ENCODE measurements around the gene RALGPS1.

Gene RALGPS1

GRCh38 chr9:127210851-127211730, 296.5 kb downstream of the RALGPS1 start:
- no peak for DNase-seq

DNA sequence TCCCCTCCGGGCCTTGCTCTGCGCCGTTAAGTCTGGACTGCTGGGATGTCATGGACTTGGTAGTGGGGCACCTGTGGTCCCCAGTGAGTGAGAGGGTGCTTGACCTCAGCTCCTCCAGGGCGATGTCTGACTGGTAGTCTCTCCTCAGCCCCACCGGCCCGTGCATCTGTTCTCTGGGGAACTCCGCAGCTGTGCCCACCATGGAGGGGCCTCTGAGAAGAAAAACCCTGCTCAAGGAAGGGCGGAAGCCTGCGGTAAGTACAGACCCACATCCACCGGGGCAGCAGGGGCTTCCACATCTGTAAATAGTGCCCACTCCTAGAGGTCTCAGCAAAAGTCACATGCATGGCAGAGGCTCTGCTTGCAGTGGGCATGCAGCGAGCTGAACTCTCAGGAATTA, 297.4 kb downstream of the RALGPS1 start:
- no peak for DNase-seq

DNA sequence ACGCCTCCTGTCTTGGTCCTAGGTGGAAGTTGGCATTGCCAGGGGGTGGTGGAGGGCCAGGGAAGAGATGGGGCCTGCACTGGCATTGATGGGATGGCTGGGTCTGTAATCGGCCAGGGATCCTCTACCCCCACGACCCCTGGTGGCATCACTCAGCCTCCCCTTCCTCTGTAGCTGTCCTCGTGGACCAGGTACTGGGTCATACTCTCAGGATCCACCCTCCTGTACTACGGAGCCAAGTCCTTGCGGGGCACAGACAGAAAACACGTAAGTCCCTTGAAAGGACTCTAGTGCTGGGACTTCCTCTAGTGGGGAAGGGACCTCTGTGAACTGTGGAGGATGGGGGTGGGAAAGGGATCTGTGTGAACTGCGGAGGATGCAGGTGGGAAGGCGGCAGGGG, 297.9 kb downstream of the RALGPS1 start:
- no peak for DNase-seq

DNA sequence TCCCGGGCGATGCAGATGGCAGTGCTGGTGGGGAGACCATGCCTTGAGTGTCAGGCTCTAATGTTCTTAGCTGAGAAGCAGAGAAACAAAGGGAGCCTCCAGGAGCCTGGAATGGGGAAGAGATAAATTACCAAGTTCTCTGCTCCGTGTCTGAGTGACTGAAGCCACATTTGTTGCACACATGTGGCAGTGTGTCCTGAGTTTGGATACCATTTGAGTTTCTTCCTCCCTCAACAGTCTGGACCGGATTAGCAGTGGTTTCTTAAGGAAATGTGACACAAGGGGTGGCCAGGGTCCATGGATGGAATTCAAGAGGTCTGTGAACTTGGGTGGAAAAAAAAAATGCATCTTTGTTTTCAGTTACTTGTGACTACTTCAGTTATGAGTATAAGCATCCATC, 299.3 kb downstream of the RALGPS1 start:
- no peak for DNase-seq

- DNase-seq, result peak; percentile 75
Observed at GRCh38 chr9:127214421-127215267, 300.1 kb downstream of the RALGPS1 start.

DNA sequence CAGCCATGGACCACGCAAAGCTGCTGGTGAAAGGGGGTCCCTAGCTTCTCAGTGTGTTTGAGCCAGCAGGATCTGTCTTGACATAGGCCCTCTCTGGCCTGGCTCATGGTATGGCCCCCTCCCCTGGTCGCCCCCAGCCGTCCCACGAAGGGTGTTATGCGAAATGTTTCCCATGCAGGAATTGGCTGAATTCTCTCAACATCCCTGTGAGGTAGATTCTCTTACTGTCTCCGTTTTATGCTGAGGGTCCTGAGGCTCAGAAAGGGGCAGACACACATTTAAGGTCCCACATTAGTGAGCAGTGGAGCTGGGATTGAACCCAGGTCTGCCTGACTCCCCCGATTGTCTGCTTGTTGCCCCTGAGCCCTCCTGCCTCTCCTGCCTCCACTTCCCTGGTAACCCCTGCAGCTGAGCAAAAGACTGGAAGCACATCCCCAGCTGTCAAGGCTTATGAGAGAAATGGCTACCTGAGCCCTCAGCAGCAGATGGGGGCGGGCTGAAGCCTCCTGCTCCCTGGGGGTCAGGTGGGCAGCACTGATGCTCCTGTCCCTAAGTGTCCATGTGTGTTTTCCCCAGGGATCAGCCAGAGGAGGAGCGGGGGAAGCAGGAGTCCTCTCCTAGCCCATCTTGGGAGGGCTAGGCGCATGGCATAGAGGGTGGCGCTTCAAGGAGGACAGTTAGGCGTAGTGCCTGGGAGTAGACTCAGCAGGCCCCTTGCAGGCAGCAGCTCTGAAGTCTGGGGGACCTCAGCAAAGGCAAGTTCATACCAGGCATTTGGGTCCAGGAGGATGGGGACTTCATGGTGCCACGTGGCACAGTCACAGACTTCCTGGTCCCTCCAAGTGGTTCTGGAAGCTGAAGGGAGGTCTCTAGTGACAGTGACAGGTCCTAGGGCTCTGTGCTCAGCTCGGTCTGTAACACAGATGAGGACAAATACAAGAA, 301.0 kb downstream of the RALGPS1 start:
- no peak for DNase-seq

DNA sequence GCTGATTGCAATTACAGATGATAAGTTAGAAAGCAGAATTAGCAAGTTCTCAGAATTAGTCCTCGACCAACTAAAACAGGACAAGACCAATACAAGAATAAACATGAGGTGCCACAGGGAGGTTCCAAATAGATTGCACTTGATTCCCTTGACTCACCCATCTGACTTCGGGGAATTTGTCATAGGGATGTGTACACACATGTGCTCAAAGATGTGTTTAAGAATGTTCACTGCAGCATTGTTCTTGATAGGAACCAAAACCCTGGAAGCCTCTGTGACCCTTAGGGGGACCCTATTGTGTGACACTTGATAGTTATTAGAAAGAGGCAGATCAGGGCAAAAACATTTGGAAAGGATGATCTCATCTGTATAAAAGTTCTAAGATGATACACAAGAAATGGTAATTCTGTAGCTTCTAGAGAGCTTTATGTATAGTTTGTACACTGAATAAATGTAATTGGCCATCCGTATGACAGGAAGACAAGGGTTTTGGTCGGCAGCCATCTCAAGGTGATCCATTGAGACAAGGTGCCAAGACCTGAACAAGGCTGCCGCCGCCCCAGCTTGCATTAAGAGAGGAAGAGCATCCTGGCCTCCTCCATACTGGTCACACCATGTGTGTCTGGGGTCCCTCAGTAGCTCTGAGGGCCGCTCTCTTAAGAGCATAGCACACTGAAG, 301.8 kb downstream of the RALGPS1 start:
- no peak for DNase-seq

- DNase-seq, result no peak
Observed at GRCh38 chr9:127216888-127217217, 302.3 kb downstream of the RALGPS1 start.

- no peak for DNase-seq
Observed at GRCh38 chr9:127218818-127219217, 304.2 kb downstream of the RALGPS1 start.

GRCh38 chr9:127219520-127219919, 304.9 kb downstream of the RALGPS1 start:
- no peak for DNase-seq

GRCh38 chr9:127221695-127222094, 307.1 kb downstream of the RALGPS1 start:
- DNase-seq, result no peak

- DNase-seq, result no peak
Observed at GRCh38 chr9:127222388-127223095, 308.0 kb downstream of the RALGPS1 start.

DNA sequence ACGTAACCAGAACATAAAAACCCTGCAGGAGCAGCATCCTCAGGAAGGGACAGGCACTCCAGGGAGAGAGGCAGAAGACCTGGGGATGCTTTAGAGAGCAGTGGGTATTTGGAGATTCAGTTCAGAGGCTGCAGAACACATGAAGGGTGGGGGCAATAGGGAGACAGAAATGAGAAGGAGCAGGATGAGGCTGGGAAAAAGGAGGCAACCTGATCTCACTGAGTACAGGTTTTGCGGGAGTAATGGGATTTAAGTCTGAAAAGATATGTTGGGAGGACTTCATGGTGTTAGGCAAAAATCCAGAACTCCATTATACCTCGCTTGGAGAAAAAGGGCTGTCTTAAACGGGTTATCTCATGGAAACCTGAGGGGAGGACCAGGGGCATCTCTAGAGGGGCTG, 308.7 kb downstream of the RALGPS1 start:
- DNase-seq, result no peak

GRCh38 chr9:127223810-127224177, 309.2 kb downstream of the RALGPS1 start:
- no peak for DNase-seq

DNA sequence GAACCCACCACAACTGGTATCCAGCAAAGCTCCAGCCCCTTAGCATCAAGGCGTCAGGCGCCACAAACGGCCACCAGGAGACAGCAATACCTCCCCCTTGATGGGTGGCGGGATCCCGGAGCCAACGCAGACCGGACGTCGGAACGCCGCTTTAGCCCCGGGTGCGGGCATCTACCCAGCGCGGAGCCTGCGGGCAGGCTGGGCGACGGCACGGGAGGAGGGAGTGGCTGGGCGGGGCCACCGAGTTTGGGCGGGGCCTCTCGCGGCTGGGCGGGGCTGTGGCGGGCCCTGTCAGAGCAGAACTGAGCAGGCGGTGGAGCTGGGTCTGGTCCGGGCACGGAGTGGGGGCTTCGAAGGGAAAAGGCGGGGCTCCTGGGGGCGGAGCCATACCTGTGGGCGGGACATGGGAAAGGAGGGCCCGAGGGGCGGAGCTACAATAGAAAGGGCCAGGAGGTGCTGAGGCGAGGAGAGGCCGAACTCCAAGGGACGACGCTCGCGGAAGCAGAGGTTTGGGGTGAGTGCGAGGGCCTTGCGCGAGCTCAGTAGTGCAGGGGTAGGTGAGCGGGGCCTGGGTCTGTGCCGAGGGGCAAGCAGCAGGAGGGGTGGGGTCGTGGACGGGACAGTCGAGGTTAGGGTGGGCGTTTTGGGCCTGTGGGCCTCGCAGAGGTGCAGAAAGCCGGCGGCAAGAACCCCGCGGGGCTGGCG, 309.7 kb downstream of the RALGPS1 start:
- peak; percentile 47 for DNase-seq

DNA sequence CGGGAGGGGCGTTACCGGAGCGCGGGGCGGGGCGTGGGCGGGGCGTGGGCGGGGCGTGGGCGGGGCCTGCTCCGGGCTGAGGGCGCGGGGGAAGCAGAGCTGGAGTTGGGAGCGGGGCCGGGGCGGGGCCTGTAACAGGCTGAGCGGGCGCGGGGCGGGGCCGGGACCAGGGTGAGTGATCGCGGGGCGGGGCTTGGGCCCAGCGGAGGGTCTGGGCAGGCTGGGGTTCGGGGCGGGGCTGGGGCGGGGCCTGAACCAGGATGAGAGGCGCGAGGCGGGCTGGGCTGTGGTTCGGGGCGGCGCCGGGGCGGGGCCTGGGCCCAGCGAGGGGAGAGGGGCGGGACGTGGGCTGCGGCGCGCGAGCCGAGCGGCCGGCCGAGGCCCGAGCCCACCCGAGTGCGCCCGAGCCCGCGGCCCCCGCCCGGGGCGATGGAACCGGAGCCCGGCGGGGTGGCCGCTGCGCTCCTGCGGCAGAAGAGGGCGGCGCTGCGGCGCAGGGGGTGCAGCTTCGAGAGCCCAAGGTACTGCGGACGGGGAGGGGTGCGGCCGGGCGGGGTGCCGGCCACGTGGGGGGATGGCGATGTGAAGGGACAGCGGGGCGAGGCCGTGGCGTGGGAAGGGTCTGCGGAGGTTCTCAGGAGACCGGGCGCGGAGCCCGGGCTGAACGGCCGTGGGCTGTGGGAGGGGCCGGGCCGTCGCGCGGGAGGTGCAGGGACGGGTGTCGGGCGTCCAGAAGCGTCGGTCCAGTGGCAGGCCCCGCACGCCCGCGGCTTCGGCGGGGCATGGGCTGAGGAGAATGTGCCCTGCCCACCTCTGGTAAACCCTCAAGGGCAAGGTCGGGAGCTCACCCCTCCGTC, 310.5 kb downstream of the RALGPS1 start:
- DNase-seq, result peak; percentile 91

DNA sequence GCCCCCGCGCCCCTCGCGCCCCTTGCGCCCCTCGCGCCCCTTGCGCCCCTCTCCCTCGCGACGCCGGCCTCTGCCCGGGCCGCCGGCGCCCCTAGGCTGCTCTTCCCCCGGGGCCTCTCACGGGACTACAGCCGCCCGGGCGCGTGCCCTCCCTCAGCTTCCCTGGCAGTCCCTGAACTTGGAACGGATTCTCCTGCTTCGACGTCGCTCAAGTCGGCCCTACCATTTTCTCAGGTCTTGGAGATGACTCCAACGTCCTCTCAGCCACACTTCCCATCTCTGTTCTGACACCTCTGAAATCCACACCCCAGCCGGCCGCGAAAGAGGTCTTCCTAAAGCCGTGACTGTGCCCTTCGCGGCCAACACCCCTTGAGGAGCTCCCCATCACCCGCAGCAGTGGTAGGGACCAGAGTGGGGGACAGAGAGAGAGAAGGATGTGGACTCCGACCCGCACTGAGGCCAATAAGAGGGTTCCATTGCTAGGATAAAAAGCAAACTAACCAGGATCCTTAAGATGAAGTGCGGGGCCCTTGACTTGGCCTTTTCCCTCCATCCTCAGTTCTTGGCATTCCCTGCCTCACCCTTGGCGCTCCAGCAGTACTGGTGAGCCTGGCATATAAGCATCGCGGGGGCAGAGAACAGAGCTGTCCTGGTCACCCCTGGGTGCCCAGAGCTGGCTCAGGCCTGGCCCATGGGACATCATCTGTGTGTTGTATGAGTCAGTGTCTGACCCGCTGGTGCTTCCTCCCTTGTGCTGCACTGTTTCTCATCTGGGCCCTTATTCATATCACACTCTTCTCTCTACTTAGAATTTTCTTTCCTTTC, 311.4 kb downstream of the RALGPS1 start:
- DNase-seq, result no peak

- DNase-seq, result no peak
Observed at GRCh38 chr9:127229691-127230417, 315.3 kb downstream of the RALGPS1 start.

Measured in COR-L47 (cell line).